Lower leg skin (tissue), 3 donors: Measurements from ENCODE around the gene NPIPB4.
"Not testable (repeated sequence)": the region's sequence is repeated elsewhere in the genome, so short reads cannot be mapped to it uniquely, and the experiment has no call there.

ENCODE experiments used
- POLR2A ChIP-seq, 2 donors: fragments of 450-650 bp; IDR thresholded peaks; one replicate each; pipeline ENCODE4 v1.6.1; 2016 to 2017; ENCODE audit warnings: antibody characterized with exemption in 2 of 2, mild to moderate bottlenecking in 1 of 2, moderate library complexity in 1 of 2
- TF ChIP-seq, protein P1 (sequence below), 3 donors: fragments of 450-650 bp; IDR thresholded peaks; one replicate each; pipeline ENCODE4 v1.5.1; 2016; ENCODE audit warnings: antibody characterized with exemption in 3 of 3, mild to moderate bottlenecking in 3 of 3, moderate library complexity in 2 of 3

GRCh38 chr16:21826067-21826706 is 31.4 kb downstream of the NPIPB4 start:
- TF ChIP-seq, protein P1, sequence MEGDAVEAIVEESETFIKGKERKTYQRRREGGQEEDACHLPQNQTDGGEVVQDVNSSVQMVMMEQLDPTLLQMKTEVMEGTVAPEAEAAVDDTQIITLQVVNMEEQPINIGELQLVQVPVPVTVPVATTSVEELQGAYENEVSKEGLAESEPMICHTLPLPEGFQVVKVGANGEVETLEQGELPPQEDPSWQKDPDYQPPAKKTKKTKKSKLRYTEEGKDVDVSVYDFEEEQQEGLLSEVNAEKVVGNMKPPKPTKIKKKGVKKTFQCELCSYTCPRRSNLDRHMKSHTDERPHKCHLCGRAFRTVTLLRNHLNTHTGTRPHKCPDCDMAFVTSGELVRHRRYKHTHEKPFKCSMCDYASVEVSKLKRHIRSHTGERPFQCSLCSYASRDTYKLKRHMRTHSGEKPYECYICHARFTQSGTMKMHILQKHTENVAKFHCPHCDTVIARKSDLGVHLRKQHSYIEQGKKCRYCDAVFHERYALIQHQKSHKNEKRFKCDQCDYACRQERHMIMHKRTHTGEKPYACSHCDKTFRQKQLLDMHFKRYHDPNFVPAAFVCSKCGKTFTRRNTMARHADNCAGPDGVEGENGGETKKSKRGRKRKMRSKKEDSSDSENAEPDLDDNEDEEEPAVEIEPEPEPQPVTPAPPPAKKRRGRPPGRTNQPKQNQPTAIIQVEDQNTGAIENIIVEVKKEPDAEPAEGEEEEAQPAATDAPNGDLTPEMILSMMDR (IDR thresholded peaks at IDR 0.05), result not testable (repeated sequence)
- not testable (repeated sequence) for TF ChIP-seq POLR2A (IDR thresholded peaks at IDR 0.05)
